A673 (cell line): ENCODE results near the gene SCART1. TPM values are rescaled to one million over a fixed set of nuclear protein-coding genes. Genes with fewer than 3 reads are reported as not detected.
"Not testable (repeated sequence)": the region's sequence is repeated elsewhere in the genome, so short reads cannot be mapped to it uniquely, and the experiment has no call there.

Experiments used
- BruUV-seq: library from RNA; stranded (reverse); fragments of 400-500 nt; replicated peaks from 2 replicates; lab custom pipeline; 2021; lab: Mats Ljungman, UMichigan
- CTCF ChIA-PET: fragments of 300-600 bp; sonication (Branson Sonifier 250); formaldehyde crosslinking; loops from one replicate; lab custom pipeline; 2022; ENCODE audit warnings: antibody characterized with exemption; lab: Charles Lee
- POLR2A ChIA-PET: fragments of 300-600 bp; sonication (Branson Sonifier 250); formaldehyde crosslinking; loops from one replicate; lab custom pipeline; 2022; ENCODE audit warnings: antibody characterized with exemption; ENCODE audit not compliant: low non-redundant PET; lab: Charles Lee
- DNase-seq: peaks from one replicate; pipeline ENCODE4 v3.0.0-alpha.2; 2015; ENCODE audit warnings: low spot score
- H3K27ac ChIP-seq: fragments of 200-600 bp; sonication (generic); 2 replicates; pipeline ENCODE4 v1.5.1; 2016; ENCODE audit warnings: mixed run types, low read depth, mild to moderate bottlenecking, mixed read lengths, antibody characterized with exemption, low read length; ENCODE audit not compliant: poor library complexity, severe bottlenecking
- H3K27me3 ChIP-seq: fragments of 200-600 bp; sonication (generic); replicated peaks from 2 replicates; pipeline ENCODE4 v1.6.1; 2017; ENCODE audit warnings: mixed run types, low read depth, mild to moderate bottlenecking, mixed read lengths, antibody characterized with exemption, low read length; ENCODE audit not compliant: insufficient read depth, poor library complexity
- H3K36me3 ChIP-seq: fragments of 200-600 bp; sonication (generic); 2 replicates; pipeline ENCODE4 v1.6.1; 2016; ENCODE audit warnings: mixed run types, mild to moderate bottlenecking, mixed read lengths, antibody characterized with exemption, low read length; ENCODE audit not compliant: insufficient read depth, poor library complexity, severe bottlenecking
- H3K4me1 ChIP-seq: fragments of 200-600 bp; sonication (generic); 2 replicates; pipeline ENCODE4 v1.6.1; 2017; ENCODE audit warnings: mixed run types, mild to moderate bottlenecking, mixed read lengths, antibody characterized with exemption, low read length; ENCODE audit not compliant: insufficient read depth, poor library complexity, severe bottlenecking
- H3K4me3 ChIP-seq: fragments of 200-600 bp; sonication (generic); 2 replicates; pipeline ENCODE4 v1.5.1; 2016; ENCODE audit warnings: low read depth, mixed run types, mild to moderate bottlenecking, mixed read lengths, low read length; ENCODE audit not compliant: poor library complexity, severe bottlenecking
- H3K9me3 ChIP-seq: fragments of 200-600 bp; sonication (generic); 2 replicates; pipeline ENCODE4 v1.6.1; 2016; ENCODE audit warnings: mixed run types, low read depth, mild to moderate bottlenecking, mixed read lengths, antibody characterized with exemption, low read length; ENCODE audit not compliant: poor library complexity, severe bottlenecking
- EZH2 ChIP-seq: fragments of 200-600 bp; sonication (generic); IDR thresholded peaks from 2 replicates; pipeline ENCODE4 v1.6.1; 2017; ENCODE audit warnings: borderline replicate concordance, low read depth, mild to moderate bottlenecking, mixed read lengths, antibody characterized with exemption, low read length; ENCODE audit not compliant: poor library complexity, severe bottlenecking
- intact Hi-C: fragments of 100-400 bp; cut with micrococcal nuclease; formaldehyde crosslinking; loops from one replicate; pipeline ENCODE4 v1.10.0; 2022; ENCODE audit not compliant: unreplicated experiment
- total RNA-seq: library from RNA; stranded (reverse); gene quantifications from 2 replicates; pipeline ENCODE4 v1.2.3, GENCODE V29; 2021
- TF ChIP-seq, protein P1 (sequence below): fragments of 300-800, 200-600 bp; sonication (generic); conservative IDR thresholded peaks from 2 replicates; pipeline ENCODE4 v1.5.1; 2017; ENCODE audit warnings: low read depth, mild to moderate bottlenecking, antibody characterized with exemption, low read length, moderate library complexity, mixed read lengths

Gene SCART1
- total RNA-seq, 1 experiment from 2014 or later: 1.8 TPM

- POLR2A ChIA-PET: no interaction called here
- peaks cover 29% of the 10 kb centered on the region for H3K9me3 ChIP-seq
- no TSS peak for BruUV-seq
- CTCF ChIA-PET: no interaction called here
- no peak for DNase-seq
- peaks cover 72% of the 10 kb centered on the region for H3K36me3 ChIP-seq
- no peaks in the 10 kb centered on the region for H3K4me1 ChIP-seq
- no peak overlapping the region for H3K27ac ChIP-seq
- no peaks in the 10 kb centered on the region for H3K27me3 ChIP-seq
- intact Hi-C loops: no loop called here
- H3K4me3 ChIP-seq: no peak overlapping the region
- no peak for TF ChIP-seq EZH2
- TF ChIP-seq, protein P1, sequence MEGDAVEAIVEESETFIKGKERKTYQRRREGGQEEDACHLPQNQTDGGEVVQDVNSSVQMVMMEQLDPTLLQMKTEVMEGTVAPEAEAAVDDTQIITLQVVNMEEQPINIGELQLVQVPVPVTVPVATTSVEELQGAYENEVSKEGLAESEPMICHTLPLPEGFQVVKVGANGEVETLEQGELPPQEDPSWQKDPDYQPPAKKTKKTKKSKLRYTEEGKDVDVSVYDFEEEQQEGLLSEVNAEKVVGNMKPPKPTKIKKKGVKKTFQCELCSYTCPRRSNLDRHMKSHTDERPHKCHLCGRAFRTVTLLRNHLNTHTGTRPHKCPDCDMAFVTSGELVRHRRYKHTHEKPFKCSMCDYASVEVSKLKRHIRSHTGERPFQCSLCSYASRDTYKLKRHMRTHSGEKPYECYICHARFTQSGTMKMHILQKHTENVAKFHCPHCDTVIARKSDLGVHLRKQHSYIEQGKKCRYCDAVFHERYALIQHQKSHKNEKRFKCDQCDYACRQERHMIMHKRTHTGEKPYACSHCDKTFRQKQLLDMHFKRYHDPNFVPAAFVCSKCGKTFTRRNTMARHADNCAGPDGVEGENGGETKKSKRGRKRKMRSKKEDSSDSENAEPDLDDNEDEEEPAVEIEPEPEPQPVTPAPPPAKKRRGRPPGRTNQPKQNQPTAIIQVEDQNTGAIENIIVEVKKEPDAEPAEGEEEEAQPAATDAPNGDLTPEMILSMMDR: no peak
Observed at GRCh38 chr10:133411523-133412380, 42.0 kb upstream of the SCART1 start.

DNA sequence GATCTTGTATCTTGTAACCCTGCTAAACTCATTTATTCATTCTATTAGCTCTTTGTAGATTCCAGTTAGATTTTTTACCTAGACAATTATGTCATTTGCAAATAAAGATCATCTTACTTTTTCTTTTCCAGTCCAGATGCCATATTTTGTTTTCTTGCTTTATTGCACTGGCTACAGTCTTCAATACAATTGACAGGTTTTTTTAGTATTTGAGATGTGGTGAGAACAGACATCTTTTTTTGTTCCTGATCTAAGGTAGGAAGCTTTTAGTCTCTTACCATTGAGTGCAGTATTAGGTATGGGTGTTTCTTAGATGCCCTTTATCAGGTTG, 41.4 kb upstream of the SCART1 start:
- ChIA-PET CTCF (no interaction called here), POLR2A (no interaction called here)
- intact Hi-C loops: no loop called here
- Histone ChIP-seq H3K27ac (no peak overlapping the region), H3K4me1 (no peaks in the 10 kb centered on the region), H3K36me3 (peaks cover 68% of the 10 kb centered on the region), H3K9me3 (peaks cover 29% of the 10 kb centered on the region), H3K27me3 (no peaks in the 10 kb centered on the region), H3K4me3 (no peak overlapping the region)
- TF ChIP-seq, protein P1: no peak
- no peak for TF ChIP-seq EZH2
- no TSS peak for BruUV-seq
- DNase-seq: no peak

DNA sequence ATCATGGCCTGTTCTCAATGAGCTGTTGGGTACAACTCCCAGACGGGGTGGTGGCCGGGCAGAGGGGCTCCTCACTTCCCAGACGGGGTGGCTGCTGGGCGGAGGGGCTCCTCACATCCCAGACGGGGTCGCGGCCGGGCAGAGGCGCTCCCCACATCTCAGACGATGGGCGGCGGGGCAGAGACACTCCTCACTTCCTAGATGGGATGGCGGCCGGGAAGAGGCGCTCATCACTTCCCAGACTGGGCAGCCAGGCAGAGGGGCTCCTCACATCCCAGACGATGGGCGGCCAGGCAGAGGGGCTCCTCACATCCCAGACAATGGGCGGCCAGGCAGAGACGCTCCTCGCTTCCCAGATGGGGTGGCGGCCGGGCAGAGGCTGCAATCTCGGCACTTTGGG, 39.3 kb upstream of the SCART1 start:
- POLR2A ChIA-PET, H3K4me3 ChIP-seq, CTCF ChIA-PET, H3K4me1 ChIP-seq, H3K27ac ChIP-seq, intact Hi-C loops, DNase-seq, BruUV-seq, H3K27me3 ChIP-seq: not testable (repeated sequence)
- Histone ChIP-seq H3K36me3 (peaks cover 47% of the 10 kb centered on the region), H3K9me3 (peaks cover 29% of the 10 kb centered on the region)

DNA sequence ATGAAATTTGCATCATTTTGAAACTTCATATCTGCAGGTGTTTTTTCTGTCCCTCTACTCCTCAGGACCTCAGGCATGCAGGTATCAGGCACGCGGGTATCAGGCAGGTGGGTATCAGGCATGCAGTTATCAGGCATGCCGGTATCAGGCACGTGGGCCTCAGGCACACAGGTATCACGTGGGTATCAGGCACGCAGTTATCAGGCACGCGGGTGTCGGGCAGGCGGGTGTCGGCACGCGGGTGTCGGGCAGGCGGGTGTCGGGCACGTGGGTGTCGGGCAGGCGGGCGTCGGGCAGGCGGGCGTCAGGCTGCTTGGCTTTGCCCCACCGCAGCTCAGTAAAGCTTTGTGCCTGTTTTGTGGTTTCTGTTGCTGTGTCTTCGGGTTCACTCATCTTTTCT, 38.0 kb upstream of the SCART1 start:
- BruUV-seq: no TSS peak
- Histone ChIP-seq H3K27me3 (no peaks in the 10 kb centered on the region), H3K4me3 (no peak overlapping the region), H3K36me3 (peaks cover 34% of the 10 kb centered on the region), H3K27ac (no peak overlapping the region), H3K9me3 (peaks cover 18% of the 10 kb centered on the region), H3K4me1 (no peaks in the 10 kb centered on the region)
- CTCF ChIA-PET: no interaction called here
- POLR2A ChIA-PET: no interaction called here
- no peak for DNase-seq
- intact Hi-C loops: no loop called here
- no peak for TF ChIP-seq EZH2
- TF ChIP-seq, protein P1: no peak
